ENCODE measurements around the gene PIERCE2.
"Not testable (repeated sequence)": the region's sequence is repeated elsewhere in the genome, so short reads cannot be mapped to it uniquely, and the experiment has no call there.

The PIERCE2 gene

GRCh38 chr15:55408012-55408928 is at the start of gene PIERCE2, which contains the start of gene CCPG1:
PIERCE2 (plus strand) TSS chr15:55408495; CDS start chr15:55408769, 274 bp downstream.
CCPG1 (minus strand) TSS chr15:55408359; CDS start chr15:55389424, 18,935 bp downstream.
- peak; percentile 86 to 87 for DNase-seq (ENCODE audit: low read depth in 2 of 2)

GRCh38 chr15:55360256-55360655 is 48.0 kb upstream of the PIERCE2 start:
- no peak for DNase-seq (ENCODE audit: low read depth in 2 of 2)

DNA sequence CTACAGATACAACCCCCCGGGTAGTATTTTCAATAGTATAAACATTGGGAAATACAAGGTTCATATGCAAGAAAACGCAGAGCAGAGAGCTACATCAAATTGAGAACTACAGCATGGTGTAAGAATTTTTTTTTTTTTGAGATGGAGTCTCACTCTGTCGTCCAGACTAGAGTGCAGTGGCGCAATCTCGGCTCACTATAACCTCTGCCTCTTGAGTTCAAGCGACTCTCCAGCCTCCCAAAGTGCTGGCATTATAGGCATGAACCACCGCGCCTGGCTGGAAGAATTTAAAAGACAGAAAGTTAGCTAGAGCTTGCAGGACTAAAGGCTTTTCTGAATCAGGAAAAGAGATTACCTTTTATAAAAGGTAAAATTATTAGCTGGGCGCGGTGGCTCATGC is 47.2 kb upstream of the PIERCE2 start:
- DNase-seq (ENCODE audit: low read depth in 2 of 2) = no peak

- DNase-seq (ENCODE audit: low read depth in 2 of 2) = no peak
Measured at GRCh38 chr15:55362641-55363040, 45.7 kb upstream of the PIERCE2 start.

- no peak for DNase-seq (ENCODE audit: low read depth in 2 of 2)
Measured at GRCh38 chr15:55366981-55367380, 41.3 kb upstream of the PIERCE2 start.

- DNase-seq (ENCODE audit: low read depth in 2 of 2) = no peak
Measured at GRCh38 chr15:55372701-55373440, 35.4 kb upstream of the PIERCE2 start.

DNA sequence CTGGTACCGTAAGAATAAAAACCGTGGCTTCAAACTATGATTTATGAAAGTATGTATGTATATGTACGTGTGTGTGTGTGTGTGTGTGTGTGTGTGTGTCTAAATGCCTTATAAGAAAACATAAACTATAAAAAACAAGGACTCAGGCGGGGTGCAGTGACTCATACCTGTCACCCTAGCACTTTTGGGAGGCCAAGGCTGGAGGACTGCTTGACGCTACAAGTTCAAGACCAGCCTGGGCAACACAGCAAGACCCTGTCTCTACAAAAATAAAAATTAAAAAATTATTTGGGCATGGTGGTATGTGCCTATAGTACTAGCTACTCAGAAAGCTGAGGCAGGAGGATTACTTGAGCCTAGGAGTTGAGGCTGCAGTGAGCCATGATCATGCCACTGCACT is 29.2 kb upstream of the PIERCE2 start:
- DNase-seq (ENCODE audit: low read depth in 2 of 2) = no peak

GRCh38 chr15:55381595-55381994 is 26.7 kb upstream of the PIERCE2 start:
- DNase-seq (ENCODE audit: low read depth in 2 of 2) = no peak

GRCh38 chr15:55383687-55384086 is 24.6 kb upstream of the PIERCE2 start:
- DNase-seq (ENCODE audit: low read depth in 2 of 2) = no peak

DNA sequence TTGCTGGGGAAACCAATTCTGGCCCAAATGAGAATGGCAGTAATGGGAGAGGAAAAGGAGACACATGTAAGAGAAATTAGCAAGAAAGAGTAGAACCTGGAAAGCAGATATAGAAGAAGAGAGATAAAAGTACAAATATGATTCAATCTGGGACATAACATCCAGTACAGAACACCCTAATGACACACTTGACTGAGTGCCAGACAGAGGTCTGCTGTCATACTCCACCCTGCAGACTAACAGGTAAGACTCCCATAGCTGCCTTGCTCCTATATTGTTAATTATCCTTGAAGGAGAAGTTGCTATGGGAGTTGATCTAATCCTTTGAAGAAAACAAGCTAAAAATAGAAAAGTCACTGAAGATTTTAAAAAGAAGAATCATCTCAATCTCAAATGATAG is 21.3 kb upstream of the PIERCE2 start:
- no peak for DNase-seq (ENCODE audit: low read depth in 2 of 2)

DNA sequence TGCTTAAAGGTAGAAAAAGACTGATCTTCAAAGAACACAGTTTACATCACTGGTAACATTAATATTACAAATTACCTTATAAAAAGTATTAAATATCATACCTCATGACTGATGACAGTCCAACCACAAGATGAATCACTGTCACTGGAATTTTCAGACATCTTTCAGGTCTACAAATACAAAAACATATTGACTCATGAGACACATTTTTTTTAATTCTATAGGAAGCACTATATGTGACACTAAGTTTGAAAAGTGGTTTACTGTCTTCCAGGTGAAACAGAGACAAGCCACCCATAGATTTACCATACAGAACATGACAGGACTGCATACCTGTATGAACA is 19.1 kb upstream of the PIERCE2 start:
- DNase-seq (ENCODE audit: low read depth in 2 of 2) = no peak

- no peak for DNase-seq (ENCODE audit: low read depth in 2 of 2)
Measured at GRCh38 chr15:55394694-55395093, 13.6 kb upstream of the PIERCE2 start.

GRCh38 chr15:55398243-55398642 is 10.1 kb upstream of the PIERCE2 start:
- DNase-seq (ENCODE audit: low read depth in 2 of 2) = no peak

DNA sequence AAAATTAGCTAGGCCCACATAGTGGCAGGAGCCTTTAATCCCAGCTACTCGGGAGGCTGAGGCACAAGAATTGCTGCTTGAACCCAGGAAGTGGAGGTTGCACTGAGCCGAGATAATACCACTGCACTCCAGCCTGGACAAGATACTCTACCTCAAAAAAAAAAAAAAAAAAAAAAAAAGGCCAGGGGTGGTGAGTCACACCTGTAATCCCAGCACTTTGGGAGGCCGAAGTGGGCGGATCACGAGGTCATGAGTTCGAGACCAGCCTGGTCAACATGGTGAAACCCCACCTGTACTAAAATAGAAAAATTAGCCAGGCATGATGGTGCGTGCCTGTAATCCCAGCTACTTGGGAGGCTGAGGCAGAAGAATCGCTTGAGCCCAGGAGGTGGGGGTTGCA is 8.2 kb upstream of the PIERCE2 start:
- DNase-seq (ENCODE audit: low read depth in 2 of 2) = not testable (repeated sequence)

- no peak for DNase-seq (ENCODE audit: low read depth in 2 of 2)
Measured at GRCh38 chr15:55401786-55402246, 6.5 kb upstream of the PIERCE2 start.

DNA sequence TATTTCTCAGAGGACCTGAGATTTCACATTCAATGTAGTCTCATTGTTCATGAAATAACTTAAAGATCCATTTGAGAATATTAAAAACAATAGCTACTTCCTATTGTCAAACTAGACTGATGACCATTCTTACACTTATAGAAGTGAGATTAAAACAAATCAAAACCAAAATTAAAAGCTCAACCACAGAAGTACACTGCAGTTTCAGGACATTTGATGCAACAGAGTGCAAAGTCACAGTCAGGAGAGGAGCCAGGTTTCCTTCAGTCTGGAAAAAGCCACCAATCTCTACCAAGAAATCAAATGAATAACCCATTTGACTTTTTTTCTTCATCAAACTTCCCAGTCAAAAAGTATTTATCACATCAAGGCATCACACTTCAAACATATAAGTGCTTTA is 5.6 kb upstream of the PIERCE2 start:
- no peak for DNase-seq (ENCODE audit: low read depth in 2 of 2)

GRCh38 chr15:55403531-55403930 is 4.8 kb upstream of the PIERCE2 start:
- DNase-seq (ENCODE audit: low read depth in 2 of 2) = no peak

DNA sequence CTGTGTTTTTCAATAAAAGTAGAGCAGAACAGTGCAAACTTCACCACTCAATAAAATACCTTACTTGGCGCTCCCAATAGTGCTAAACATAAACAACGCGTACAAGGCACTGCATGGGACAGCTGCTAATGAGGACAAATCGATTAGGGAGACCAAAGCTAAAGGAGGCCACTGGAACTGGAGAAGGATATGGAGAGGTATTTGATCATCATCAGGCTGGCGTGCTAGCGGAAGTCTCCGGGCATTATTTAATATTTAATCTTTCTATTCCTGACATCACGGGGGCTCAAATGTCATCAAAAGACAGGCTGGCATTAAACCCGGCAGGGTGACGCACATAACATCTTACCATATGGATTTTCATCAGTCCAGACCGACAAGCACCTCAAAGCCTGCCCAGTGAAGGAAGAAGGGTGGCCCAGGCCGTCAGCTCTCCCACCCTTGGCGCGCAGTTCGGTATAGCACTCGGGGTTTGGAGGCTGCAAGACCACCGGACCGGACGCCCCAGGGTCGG is 740 bp upstream of the PIERCE2 start:
- DNase-seq (ENCODE audit: low read depth in 2 of 2) = no peak

DNA sequence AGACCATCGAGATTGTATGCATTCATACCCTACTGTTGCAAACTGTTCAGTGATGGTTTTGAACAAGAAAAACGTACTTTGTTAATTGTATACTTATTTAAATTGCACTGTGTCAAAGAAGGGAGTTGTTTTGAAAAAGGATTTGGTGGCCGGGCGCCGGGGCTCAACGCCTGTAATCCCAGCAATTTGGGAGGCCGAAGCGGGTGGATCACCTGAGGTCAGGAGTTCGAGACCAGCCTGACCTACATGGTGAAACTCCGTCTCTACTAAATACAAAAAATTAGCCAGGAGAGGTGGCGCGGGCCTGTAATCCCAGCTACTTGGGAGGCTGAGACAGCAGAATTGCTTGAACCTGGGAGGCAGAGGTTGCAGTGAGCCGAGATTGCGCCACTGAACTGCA is 681 bp downstream of the PIERCE2 start:
- not testable (repeated sequence) for DNase-seq (ENCODE audit: low read depth in 2 of 2)

GRCh38 chr15:55417678-55418077 is 9.4 kb downstream of the PIERCE2 start:
- DNase-seq (ENCODE audit: low read depth in 2 of 2) = not testable (repeated sequence)

DNA sequence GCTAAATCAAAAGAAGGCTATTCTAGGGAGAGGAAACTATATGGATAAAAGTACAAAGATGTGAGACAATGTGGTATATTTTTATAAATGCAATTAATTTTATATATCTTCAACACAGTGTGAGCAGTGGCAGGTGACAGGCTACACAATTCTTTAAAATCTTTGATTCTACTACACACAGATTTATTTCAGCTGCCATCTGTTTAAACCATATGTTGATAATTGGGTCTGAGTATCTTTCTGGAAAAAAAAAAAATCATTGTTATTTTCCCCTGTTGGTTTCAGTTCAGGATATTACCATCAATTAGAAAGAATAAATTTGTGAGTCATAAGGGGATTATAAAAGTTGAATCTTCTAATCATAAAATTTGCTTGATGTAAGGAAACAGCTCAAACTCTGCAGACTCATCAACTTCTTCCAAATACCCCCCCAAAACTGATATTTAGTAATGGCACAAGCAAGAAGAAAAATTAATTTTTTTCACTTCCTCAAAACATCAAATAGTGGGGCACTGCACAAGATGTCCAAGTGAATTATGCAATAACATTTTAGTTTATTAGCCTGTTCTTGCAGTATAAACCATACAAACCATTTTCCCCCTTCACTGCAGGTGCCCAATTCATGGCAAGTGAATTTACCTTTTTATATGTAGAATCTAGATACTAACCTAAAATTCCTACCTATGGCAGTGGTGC is 12.0 kb downstream of the PIERCE2 start:
- no peak for DNase-seq (ENCODE audit: low read depth in 2 of 2)

DNA sequence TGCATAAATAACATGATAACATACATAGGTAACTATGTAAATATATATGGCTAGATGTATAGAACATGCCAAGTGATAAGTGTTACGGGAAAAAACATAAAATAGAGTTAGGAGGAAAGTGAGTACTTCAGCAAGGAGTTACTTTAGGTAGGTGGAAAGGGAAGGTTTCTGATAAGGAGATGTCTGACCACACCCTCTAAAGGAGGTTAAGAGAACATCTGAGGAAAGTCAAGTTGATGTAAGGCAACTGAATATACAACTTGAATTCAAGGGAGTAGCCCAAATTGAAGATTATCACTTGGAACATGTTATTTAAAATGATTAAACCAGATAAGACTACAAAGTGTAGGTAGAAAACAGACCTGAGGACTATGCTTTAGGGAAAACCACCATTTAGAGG is 13.8 kb downstream of the PIERCE2 start:
- DNase-seq (ENCODE audit: low read depth in 2 of 2) = no peak

Data from stimulated activated CD8-positive, alpha-beta memory T cell treated with anti-CD3 and anti-CD28 coated beads, Interleukin-15, amount 100 ng/mL, for 48 hours (primary cell).